Epithelial cell of proximal tubule (primary cell): ENCODE measurements around the gene KCTD18. TPM values are rescaled to one million over a fixed set of nuclear protein-coding genes. Genes with fewer than 3 reads are reported as not detected.

Experiments used
- DNase-seq: peaks from one replicate; pipeline ENCODE4 v3.0.0-alpha.2; 2011; ENCODE audit warnings: low read depth
- H3K4me3 ChIP-seq: 2 replicates; pipeline ENCODE4 v1.5.1; 2011; ENCODE audit warnings: low read depth, mild to moderate bottlenecking, low read length
- CTCF ChIP-seq: conservative IDR thresholded peaks from 2 replicates; pipeline ENCODE4 v1.5.1; 2012; ENCODE audit warnings: low read depth, mild to moderate bottlenecking, low read length
- total RNA-seq: library from RNA; depleted of rRNA; stranded (reverse); fragments of >200 nt; gene quantifications from 2 replicates; pipeline ENCODE4 v1.2.3, GENCODE V29; 2015

KCTD18 gene
- 7.4 and 11.4 TPM in 2 replicates for total RNA-seq

- DNase-seq: no peak
- TF ChIP-seq CTCF: peak; percentile 68
These were observed at the start of gene KCTD18 for GRCh38 chr2:200509612-200510433. KCTD18 (minus strand) TSS chr2:200510068; CDS start chr2:200507016, 3,052 bp downstream.

DNA sequence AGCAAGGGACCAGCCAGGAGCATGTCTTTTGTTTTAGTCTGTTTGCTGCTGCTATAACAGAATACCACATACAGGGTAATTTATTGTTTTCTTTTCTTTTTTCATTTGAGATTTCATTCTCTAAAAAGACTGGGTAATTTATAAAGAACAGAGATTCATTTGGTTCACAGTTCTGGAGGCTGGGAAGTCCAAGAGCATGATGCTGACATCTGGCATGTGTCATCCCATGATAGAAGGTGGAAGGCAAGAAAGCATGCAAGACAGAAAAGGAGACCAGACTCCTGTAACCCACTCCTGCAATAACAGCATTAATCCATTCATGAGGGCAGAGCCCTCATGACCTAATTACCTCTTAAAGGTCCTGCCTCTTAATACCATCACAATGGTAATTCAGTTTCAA is 30.9 kb upstream of the KCTD18 start:
- no peak for DNase-seq
- no peak overlapping the region for H3K4me3 ChIP-seq
- TF ChIP-seq CTCF: no peak

More at GRCh38 chr2:200509612-200510433, at the start of gene KCTD18:
- H3K4me3 ChIP-seq: peak within 1 kb of the TSS; percentile 84

GRCh38 chr2:200538139-200538538 is 28.3 kb upstream of the KCTD18 start:
- no peak for DNase-seq
- no peak overlapping the region for H3K4me3 ChIP-seq
- no peak for TF ChIP-seq CTCF

DNA sequence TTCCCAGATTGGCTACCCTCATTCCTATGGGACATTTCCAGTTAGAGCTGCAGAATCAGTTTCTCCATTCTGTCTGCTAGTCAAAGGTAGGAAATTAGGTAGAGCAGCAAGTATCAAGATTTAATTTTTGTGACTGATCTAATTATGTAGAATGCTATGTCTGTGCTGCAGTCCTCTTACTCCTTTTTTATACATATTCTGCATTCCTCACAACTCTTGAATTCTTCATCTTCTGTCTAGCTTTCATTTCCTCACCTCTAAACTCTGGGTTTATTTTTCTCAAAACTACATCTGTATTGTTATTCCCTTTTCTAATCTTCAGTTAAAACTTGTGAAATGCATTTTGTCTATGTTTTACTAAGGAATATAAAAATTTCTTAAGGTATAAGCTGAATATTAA is 24.7 kb upstream of the KCTD18 start:
- H3K4me3 ChIP-seq: no peak overlapping the region
- no peak for TF ChIP-seq CTCF
- DNase-seq: no peak

GRCh38 chr2:200533754-200534153 is 23.9 kb upstream of the KCTD18 start:
- TF ChIP-seq CTCF: no peak
- H3K4me3 ChIP-seq: no peak overlapping the region
- no peak for DNase-seq

DNA sequence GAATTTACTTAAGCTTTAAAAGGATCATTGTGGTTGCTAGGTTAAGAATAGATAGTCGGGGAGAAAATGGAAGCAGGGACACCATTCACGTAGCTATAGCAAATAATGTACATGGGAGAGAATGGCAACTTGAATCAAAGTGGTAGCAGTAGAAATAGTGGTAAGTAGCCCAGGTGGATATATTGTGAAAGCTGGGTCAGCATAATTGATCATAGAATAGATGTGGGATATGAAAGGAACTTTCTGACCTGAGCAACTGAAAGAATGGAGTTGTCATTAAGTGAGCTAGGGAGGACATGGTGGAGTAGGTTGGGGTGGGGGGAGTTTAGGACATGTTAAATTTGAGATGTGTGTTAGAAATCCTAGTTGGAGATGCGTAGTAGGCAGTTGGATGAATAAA is 18.4 kb upstream of the KCTD18 start:
- no peak overlapping the region for H3K4me3 ChIP-seq
- DNase-seq: no peak
- TF ChIP-seq CTCF: no peak
